ENCODE results near the gene DCDC2C.

DNA sequence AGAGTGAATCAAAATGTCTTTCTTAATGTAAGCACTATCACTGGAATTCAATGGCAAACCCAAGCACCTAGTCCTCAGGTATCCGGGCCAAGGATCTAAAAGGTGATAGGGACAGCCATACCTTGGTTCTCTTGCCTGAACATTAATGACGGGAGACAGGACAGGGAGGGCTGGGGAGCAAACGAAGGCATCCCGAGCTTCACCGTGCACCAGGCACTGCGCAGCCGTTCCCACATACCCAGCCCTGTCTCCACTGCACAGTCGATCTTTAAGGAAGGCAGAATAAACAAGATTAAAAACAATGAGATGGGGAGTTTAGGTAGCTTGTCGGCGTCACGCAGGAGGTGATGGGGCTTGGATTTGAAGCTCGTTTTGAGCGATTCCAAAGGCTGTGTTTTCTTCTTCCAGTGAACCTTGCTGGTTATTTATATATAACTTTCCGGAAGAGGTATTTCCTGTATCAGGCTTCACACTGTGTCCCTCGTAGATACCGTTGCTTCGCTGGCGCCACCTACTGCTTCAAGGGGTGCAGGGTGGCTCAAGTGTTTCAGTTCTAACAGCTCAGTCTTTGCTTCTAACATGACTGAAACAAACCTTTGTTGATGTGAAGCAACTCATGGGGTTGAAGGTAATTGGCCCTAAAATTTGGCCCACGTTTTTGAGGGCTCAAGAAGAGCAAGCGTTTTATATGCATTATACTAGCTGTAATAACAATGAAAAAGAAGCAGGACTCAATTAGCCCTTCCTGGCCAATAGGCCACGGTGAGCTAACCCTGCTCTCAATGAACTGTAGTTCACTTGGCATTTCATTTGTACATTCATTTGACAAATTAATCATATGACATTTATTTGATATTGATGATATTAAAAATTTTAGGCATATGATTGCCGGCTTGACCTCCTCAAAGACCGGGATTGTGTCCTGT is 77.4 kb downstream of the DCDC2C start:
- TF ChIP-seq EP300 (IDR thresholded peaks at IDR 0.05; ENCODE audit: low read length) = no peak
- TF ChIP-seq, protein P1, sequence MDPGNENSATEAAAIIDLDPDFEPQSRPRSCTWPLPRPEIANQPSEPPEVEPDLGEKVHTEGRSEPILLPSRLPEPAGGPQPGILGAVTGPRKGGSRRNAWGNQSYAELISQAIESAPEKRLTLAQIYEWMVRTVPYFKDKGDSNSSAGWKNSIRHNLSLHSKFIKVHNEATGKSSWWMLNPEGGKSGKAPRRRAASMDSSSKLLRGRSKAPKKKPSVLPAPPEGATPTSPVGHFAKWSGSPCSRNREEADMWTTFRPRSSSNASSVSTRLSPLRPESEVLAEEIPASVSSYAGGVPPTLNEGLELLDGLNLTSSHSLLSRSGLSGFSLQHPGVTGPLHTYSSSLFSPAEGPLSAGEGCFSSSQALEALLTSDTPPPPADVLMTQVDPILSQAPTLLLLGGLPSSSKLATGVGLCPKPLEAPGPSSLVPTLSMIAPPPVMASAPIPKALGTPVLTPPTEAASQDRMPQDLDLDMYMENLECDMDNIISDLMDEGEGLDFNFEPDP (CRISPR knock-in tag; IDR thresholded peaks at IDR 0.05) = no peak
- no peak for TF ChIP-seq ZNF384 (IDR thresholded peaks at IDR 0.05; ENCODE audit: low read depth, low read length)
- TF ChIP-seq, protein P2, sequence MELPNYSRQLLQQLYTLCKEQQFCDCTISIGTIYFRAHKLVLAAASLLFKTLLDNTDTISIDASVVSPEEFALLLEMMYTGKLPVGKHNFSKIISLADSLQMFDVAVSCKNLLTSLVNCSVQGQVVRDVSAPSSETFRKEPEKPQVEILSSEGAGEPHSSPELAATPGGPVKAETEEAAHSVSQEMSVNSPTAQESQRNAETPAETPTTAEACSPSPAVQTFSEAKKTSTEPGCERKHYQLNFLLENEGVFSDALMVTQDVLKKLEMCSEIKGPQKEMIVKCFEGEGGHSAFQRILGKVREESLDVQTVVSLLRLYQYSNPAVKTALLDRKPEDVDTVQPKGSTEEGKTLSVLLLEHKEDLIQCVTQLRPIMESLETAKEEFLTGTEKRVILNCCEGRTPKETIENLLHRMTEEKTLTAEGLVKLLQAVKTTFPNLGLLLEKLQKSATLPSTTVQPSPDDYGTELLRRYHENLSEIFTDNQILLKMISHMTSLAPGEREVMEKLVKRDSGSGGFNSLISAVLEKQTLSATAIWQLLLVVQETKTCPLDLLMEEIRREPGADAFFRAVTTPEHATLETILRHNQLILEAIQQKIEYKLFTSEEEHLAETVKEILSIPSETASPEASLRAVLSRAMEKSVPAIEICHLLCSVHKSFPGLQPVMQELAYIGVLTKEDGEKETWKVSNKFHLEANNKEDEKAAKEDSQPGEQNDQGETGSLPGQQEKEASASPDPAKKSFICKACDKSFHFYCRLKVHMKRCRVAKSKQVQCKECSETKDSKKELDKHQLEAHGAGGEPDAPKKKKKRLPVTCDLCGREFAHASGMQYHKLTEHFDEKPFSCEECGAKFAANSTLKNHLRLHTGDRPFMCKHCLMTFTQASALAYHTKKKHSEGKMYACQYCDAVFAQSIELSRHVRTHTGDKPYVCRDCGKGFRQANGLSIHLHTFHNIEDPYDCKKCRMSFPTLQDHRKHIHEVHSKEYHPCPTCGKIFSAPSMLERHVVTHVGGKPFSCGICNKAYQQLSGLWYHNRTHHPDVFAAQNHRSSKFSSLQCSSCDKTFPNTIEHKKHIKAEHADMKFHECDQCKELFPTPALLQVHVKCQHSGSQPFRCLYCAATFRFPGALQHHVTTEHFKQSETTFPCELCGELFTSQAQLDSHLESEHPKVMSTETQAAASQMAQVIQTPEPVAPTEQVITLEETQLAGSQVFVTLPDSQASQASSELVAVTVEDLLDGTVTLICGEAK (IDR thresholded peaks at IDR 0.05) = no peak
- TF ChIP-seq, protein P2 (CRISPR knock-in tag; IDR thresholded peaks at IDR 0.05) = no peak
- TF ChIP-seq E2F4 (CRISPR knock-in tag; IDR thresholded peaks at IDR 0.05; ENCODE audit: low read depth) = no peak
- no peak for TF ChIP-seq BCLAF1 (IDR thresholded peaks at IDR 0.05; ENCODE audit: borderline replicate concordance in 1 of 2, control insufficient read depth in 1 of 2, low read depth in 2 of 2, low read length in 1 of 2)
- TF ChIP-seq STAT5B (CRISPR knock-in tag; IDR thresholded peaks at IDR 0.05) = no peak
- TF ChIP-seq, protein P3, sequence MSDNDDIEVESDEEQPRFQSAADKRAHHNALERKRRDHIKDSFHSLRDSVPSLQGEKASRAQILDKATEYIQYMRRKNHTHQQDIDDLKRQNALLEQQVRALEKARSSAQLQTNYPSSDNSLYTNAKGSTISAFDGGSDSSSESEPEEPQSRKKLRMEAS (CRISPR knock-in tag; IDR thresholded peaks at IDR 0.05) = no peak
- TF ChIP-seq, protein P4, sequence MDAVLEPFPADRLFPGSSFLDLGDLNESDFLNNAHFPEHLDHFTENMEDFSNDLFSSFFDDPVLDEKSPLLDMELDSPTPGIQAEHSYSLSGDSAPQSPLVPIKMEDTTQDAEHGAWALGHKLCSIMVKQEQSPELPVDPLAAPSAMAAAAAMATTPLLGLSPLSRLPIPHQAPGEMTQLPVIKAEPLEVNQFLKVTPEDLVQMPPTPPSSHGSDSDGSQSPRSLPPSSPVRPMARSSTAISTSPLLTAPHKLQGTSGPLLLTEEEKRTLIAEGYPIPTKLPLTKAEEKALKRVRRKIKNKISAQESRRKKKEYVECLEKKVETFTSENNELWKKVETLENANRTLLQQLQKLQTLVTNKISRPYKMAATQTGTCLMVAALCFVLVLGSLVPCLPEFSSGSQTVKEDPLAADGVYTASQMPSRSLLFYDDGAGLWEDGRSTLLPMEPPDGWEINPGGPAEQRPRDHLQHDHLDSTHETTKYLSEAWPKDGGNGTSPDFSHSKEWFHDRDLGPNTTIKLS (IDR thresholded peaks at IDR 0.05; ENCODE audit: borderline replicate concordance, low read depth) = no peak
- no peak for TF ChIP-seq PYGO2 (tag; IDR thresholded peaks at IDR 0.05)
